GM12878 (cell line): ENCODE measurements around the gene DCBLD1. TPM values are rescaled to one million over a fixed set of nuclear protein-coding genes. Genes with fewer than 3 reads are reported as not detected.

Source experiments
- ATAC-seq: fragments of 200-7000 bp; cut with Tn5 transposase; 3 replicates; pipeline ENCODE4 v1.9.1; 2020; ENCODE audit warnings: mild to moderate bottlenecking, moderate library complexity
- BruUV-seq: library from RNA; stranded (reverse); fragments of 400-500 nt; replicated peaks from 2 replicates; lab custom pipeline; 2021; lab: Mats Ljungman, UMichigan
- CTCF ChIA-PET: fragments of 300-600 bp; sonication (Branson Sonifier 250); formaldehyde crosslinking; extraction: SDS; loops from one replicate; lab custom pipeline; 2021; ENCODE audit warnings: inconsistent platforms; lab: Yijun Ruan, JAX
- POLR2A ChIA-PET: fragments of 350-600 bp; formaldehyde crosslinking; extraction: SDS; loops from one replicate; lab custom pipeline; 2021; ENCODE audit warnings: inconsistent platforms; lab: Charles Lee
- RAD21 ChIA-PET: fragments of 300-600 bp; sonication (Branson Sonifier 250); formaldehyde crosslinking; loops from one replicate; lab custom pipeline; 2023; ENCODE audit warnings: antibody characterized with exemption; ENCODE audit not compliant: unreplicated experiment; lab: Charles Lee
- SMC1A ChIA-PET: fragments of 300-600 bp; sonication (Branson Sonifier 250); formaldehyde crosslinking; loops from one replicate; lab custom pipeline; 2023; ENCODE audit not compliant: unreplicated experiment, uncharacterized antibody; lab: Charles Lee
- DNase-seq: peaks from one replicate; pipeline ENCODE4 v3.0.0-alpha.2; 2011; ENCODE audit warnings: low read depth, low spot score
- FAIRE-seq: peaks from 3 replicates; lab custom pipeline; 2011; peaks lifted over from hg19 to GRCh38; lab: Jason Lieb, UNC
- H2AFZ ChIP-seq: 2 replicates; pipeline ENCODE4 v1.6.0; 2011; ENCODE audit warnings: low read depth, low read length, control low read depth; ENCODE audit not compliant: control insufficient read depth
- H3K27ac ChIP-seq: 2 replicates; pipeline ENCODE4 v1.5.1; 2011; ENCODE audit warnings: control low read depth; ENCODE audit not compliant: control insufficient read depth, insufficient read depth
- H3K27me3 ChIP-seq, 2 experiments: replicated peaks in 1 of 2; 2 replicates each; pipeline versions ENCODE4 v1.6.0 to v1.6.1; 2011; ENCODE audit warnings: low read length in 1 of 2; ENCODE audit not compliant: control insufficient read depth in 2 of 2, insufficient read depth in 2 of 2
- H3K36me3 ChIP-seq, 2 experiments: 2 replicates each; pipeline ENCODE4 v1.5.1; 2011; ENCODE audit warnings: low read length in 1 of 2; ENCODE audit not compliant: control insufficient read depth in 2 of 2, insufficient read depth in 2 of 2
- H3K4me1 ChIP-seq: 2 replicates; pipeline ENCODE4 v1.6.1; 2011; ENCODE audit warnings: mild to moderate bottlenecking, low read length, moderate library complexity, mixed read lengths; ENCODE audit not compliant: control insufficient read depth, insufficient read depth
- H3K4me2 ChIP-seq: 2 replicates; pipeline ENCODE4 v1.6.0; 2011; ENCODE audit warnings: control low read depth; ENCODE audit not compliant: control insufficient read depth, insufficient read depth
- H3K4me3 ChIP-seq: fragments of 200-600 bp; sonication (generic); 2 replicates; pipeline ENCODE4 v1.5.1; 2016
- H3K79me2 ChIP-seq: 2 replicates; pipeline ENCODE4 v1.6.0; 2011; ENCODE audit warnings: low read length; ENCODE audit not compliant: control insufficient read depth, insufficient read depth
- H3K9ac ChIP-seq: 2 replicates; pipeline ENCODE4 v1.8.0; 2011; ENCODE audit warnings: low read length, control low read depth, mixed read lengths; ENCODE audit not compliant: control insufficient read depth, insufficient read depth
- H3K9me3 ChIP-seq: replicated peaks from 3 replicates; pipeline ENCODE4 v1.5.1; 2011; ENCODE audit warnings: mild to moderate bottlenecking, low read length; ENCODE audit not compliant: control insufficient read depth, insufficient read depth
- H4K20me1 ChIP-seq: 2 replicates; pipeline ENCODE4 v1.6.0; 2011; ENCODE audit not compliant: control insufficient read depth, insufficient read depth
- ATF7 ChIP-seq: fragments of 450-650 bp; IDR thresholded peaks from 2 replicates; pipeline ENCODE4 v1.6.1; 2016; ENCODE audit warnings: low read depth, mild to moderate bottlenecking
- CREM ChIP-seq: IDR thresholded peaks from 2 replicates; pipeline ENCODE4 v1.6.1; 2014; ENCODE audit warnings: antibody characterized with exemption, low read depth
- ESRRA ChIP-seq: IDR thresholded peaks from 2 replicates; pipeline ENCODE4 v1.6.1; 2012; ENCODE audit warnings: mild to moderate bottlenecking, low read length, improper control_type of control experiment
- HDAC6 ChIP-seq: fragments of 200-600 bp; sonication (generic); IDR thresholded peaks from one replicate; pipeline ENCODE4 v1.8.0; 2017; ENCODE audit warnings: antibody characterized with exemption; ENCODE audit not compliant: unreplicated experiment
- KDM1A ChIP-seq: fragments of 200-600 bp; sonication (generic); IDR thresholded peaks from 2 replicates; pipeline ENCODE4 v1.6.1; 2016; ENCODE audit warnings: borderline replicate concordance
- MYC ChIP-seq: IDR thresholded peaks from 2 replicates; pipeline ENCODE4 v1.6.1; 2011; ENCODE audit warnings: mild to moderate bottlenecking, low read length, moderate library complexity, inconsistent platforms; ENCODE audit not compliant: insufficient read depth, insufficient replicate concordance, insufficient read length, severe bottlenecking
- NFIC ChIP-seq: IDR thresholded peaks from 2 replicates; pipeline ENCODE4 v1.6.1; 2012; ENCODE audit warnings: low read depth, mild to moderate bottlenecking, inconsistent platforms, low read length, moderate library complexity
- POLR2AphosphoS5 ChIP-seq: IDR thresholded peaks from 2 replicates; pipeline ENCODE4 v1.6.1; 2011; ENCODE audit warnings: mild to moderate bottlenecking, low read length, inconsistent platforms
- POU2F2 ChIP-seq: IDR thresholded peaks from 3 replicates; pipeline ENCODE4 v1.6.1; 2011; ENCODE audit warnings: low read depth, mild to moderate bottlenecking, low read length, borderline replicate concordance
- SRF ChIP-seq, 2 experiments: IDR thresholded peaks; 2 replicates each; pipeline ENCODE4 v1.6.1; 2011; ENCODE audit warnings: low read depth in 2 of 2, low read length in 2 of 2, mild to moderate bottlenecking in 1 of 2, moderate library complexity in 1 of 2
- STAT1 ChIP-seq: fragments of 450-650 bp; conservative IDR thresholded peaks from 2 replicates; pipeline ENCODE4 v1.6.1; 2014; ENCODE audit warnings: antibody characterized with exemption, mild to moderate bottlenecking
- TARDBP ChIP-seq: IDR thresholded peaks from 2 replicates; pipeline ENCODE4 v1.6.1; 2016; ENCODE audit warnings: borderline replicate concordance
- TCF7 ChIP-seq: IDR thresholded peaks from 2 replicates; pipeline ENCODE4 v1.6.1; 2014; ENCODE audit warnings: antibody characterized with exemption, borderline replicate concordance
- WRNIP1 ChIP-seq: IDR thresholded peaks from 2 replicates; pipeline ENCODE4 v1.6.1; 2011; ENCODE audit warnings: low read depth, low read length, improper control_type of control experiment, borderline replicate concordance
- YY1 ChIP-seq: IDR thresholded peaks from 2 replicates; pipeline ENCODE4 v1.6.1; 2011; ENCODE audit warnings: low read depth, mild to moderate bottlenecking, low read length
- ZNF207 ChIP-seq: fragments of 450-650 bp; IDR thresholded peaks from 2 replicates; pipeline ENCODE4 v1.6.1; 2014; ENCODE audit warnings: antibody characterized with exemption, mild to moderate bottlenecking, borderline replicate concordance
- ZZZ3 ChIP-seq: IDR thresholded peaks from 2 replicates; pipeline ENCODE4 v1.6.1; 2011; ENCODE audit warnings: low read depth; ENCODE audit not compliant: control insufficient read depth, insufficient read length
- WGBS: methylation state at CpG from one replicate; pipeline ENCODE4 v1.1.6; 2016; ENCODE audit warnings: low lambda C conversion rate; ENCODE audit not compliant: insufficient replicate concordance, insufficient coverage; ENCODE audit errors: missing lambda C conversion rate; 5-methylcytosine and 5-hydroxymethylcytosine counted together
- in situ Hi-C: fragments of 300-500 bp; cut with MboI; formaldehyde crosslinking; loops from 9 replicates; pipeline ENCODE4 v1.14.3; 2018; ENCODE audit warnings: mixed read lengths
- intact Hi-C: fragments of 100-400 bp; cut with micrococcal nuclease; formaldehyde crosslinking; loops from one replicate; pipeline ENCODE4 v1.14.2; 2022; ENCODE audit not compliant: unreplicated experiment
- polyA plus RNA-seq, 11 experiments: library from polyadenylated mRNA; depleted of rRNA in 4 of 11; unstranded in 6 of 11; stranded (reverse) in 5 of 11; fragments of >200 nt; fragmentation: Nextera tagmentation in 4 of 11; fragmentation: Illumina TruSeq in 1 of 11; extraction: Ambion mirVana in 4 of 11; extraction: Trizol in 1 of 11; gene quantifications; 1 replicate in 1 of 11; 2 replicates in 10 of 11; pipeline versions ENCODE4 v1.2.1 to v1.2.3, GENCODE V29; 2011 to 2016; ENCODE audit warnings: inconsistent platforms in 2 of 11, missing spikeins in 2 of 11, low read depth in 1 of 11
- total RNA-seq, 4 experiments: library from RNA; depleted of rRNA in 3 of 4; stranded (reverse); fragments of >200 nt in 3 of 4; fragmentation: Illumina TruSeq in 1 of 4; extraction: Trizol in 1 of 4; gene quantifications; 2 replicates each; pipeline versions ENCODE4 v1.2.1 to v1.2.3, GENCODE V29; 2013 to 2021
- TF ChIP-seq, protein P1 (sequence below): IDR thresholded peaks from 2 replicates; pipeline ENCODE4 v1.6.1; 2012; ENCODE audit warnings: improper control_type of control experiment, low read depth, low read length; ENCODE audit not compliant: insufficient replicate concordance

DCBLD1 gene
- total and polyA plus RNA-seq, 10 of the 15 experiments (the other 5 are each of a cell fraction or from before 2014, with no cell fraction given), result 0.92 to 9.2 (median 8.3) TPM

GRCh38 chr6:117489003-117489402 lies 6.5 kb downstream of the DCBLD1 start (continued):
- TF ChIP-seq, protein P1, sequence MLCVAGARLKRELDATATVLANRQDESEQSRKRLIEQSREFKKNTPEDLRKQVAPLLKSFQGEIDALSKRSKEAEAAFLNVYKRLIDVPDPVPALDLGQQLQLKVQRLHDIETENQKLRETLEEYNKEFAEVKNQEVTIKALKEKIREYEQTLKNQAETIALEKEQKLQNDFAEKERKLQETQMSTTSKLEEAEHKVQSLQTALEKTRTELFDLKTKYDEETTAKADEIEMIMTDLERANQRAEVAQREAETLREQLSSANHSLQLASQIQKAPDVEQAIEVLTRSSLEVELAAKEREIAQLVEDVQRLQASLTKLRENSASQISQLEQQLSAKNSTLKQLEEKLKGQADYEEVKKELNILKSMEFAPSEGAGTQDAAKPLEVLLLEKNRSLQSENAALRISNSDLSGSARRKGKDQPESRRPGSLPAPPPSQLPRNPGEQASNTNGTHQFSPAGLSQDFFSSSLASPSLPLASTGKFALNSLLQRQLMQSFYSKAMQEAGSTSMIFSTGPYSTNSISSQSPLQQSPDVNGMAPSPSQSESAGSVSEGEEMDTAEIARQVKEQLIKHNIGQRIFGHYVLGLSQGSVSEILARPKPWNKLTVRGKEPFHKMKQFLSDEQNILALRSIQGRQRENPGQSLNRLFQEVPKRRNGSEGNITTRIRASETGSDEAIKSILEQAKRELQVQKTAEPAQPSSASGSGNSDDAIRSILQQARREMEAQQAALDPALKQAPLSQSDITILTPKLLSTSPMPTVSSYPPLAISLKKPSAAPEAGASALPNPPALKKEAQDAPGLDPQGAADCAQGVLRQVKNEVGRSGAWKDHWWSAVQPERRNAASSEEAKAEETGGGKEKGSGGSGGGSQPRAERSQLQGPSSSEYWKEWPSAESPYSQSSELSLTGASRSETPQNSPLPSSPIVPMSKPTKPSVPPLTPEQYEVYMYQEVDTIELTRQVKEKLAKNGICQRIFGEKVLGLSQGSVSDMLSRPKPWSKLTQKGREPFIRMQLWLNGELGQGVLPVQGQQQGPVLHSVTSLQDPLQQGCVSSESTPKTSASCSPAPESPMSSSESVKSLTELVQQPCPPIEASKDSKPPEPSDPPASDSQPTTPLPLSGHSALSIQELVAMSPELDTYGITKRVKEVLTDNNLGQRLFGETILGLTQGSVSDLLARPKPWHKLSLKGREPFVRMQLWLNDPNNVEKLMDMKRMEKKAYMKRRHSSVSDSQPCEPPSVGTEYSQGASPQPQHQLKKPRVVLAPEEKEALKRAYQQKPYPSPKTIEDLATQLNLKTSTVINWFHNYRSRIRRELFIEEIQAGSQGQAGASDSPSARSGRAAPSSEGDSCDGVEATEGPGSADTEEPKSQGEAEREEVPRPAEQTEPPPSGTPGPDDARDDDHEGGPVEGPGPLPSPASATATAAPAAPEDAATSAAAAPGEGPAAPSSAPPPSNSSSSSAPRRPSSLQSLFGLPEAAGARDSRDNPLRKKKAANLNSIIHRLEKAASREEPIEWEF, result no peak
- no peak for TF ChIP-seq SRF (IDR thresholded peaks at IDR 0.05; ENCODE audit: low read depth in 2 of 2, low read length in 2 of 2)
- no peak for TF ChIP-seq KDM1A
- no peak for TF ChIP-seq ATF7
- TF ChIP-seq STAT1, result no peak
- TF ChIP-seq TCF7, result no peak
- no peak for TF ChIP-seq WRNIP1
- no peak for TF ChIP-seq TARDBP
- TF ChIP-seq, all 136 proteins: peak for 0

DNA sequence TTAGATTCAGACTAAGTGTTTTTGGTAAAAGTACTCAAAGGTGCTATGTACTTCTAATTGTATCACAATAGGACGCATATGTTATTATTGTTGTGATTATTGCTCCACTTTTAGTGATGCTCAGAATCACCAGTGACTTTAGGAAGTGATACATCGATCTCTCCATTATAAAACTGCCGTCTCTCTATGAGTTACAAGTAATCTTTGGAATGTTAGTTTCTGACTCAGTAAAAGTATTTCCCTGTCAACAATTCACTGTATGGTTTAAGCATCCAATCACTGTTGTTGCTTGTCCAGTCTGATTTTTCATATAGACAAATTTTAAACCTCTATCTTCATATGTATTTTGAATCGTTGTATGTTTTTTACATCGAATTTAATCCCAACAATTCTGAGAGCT lies 9.4 kb downstream of the DCBLD1 start:
- intact Hi-C loops, result no loop called here
- H3K27me3 ChIP-seq, result no peaks in the 10 kb centered on the region
- RAD21 ChIA-PET, result interaction anchor here (3.1 kb wide), 1 partner anchor 10 kb away, joined by 14 read pairs; the partner anchor contains the start of gene DCBLD1
- in situ Hi-C loops, result no loop called here
- no peak overlapping the region for H3K4me3 ChIP-seq
- no peaks in the 10 kb centered on the region for H3K36me3 ChIP-seq
- H3K79me2 ChIP-seq, result no peaks in the 10 kb centered on the region; the same call in none of the 2 replicates
- POLR2A ChIA-PET, result interaction anchor here (1.1 kb wide), 1 partner anchor 9 kb away, joined by 3 read pairs; the partner anchor contains the start of gene DCBLD1
- H2AFZ ChIP-seq, result no peak overlapping the region
- BruUV-seq, result no TSS peak
- peaks cover 4% of the 10 kb centered on the region for H3K4me1 ChIP-seq
- H3K9me3 ChIP-seq, result peaks cover 2% of the 10 kb centered on the region; the same call in 2 of the 3 replicates
- no peak for FAIRE-seq
- no peaks in the 10 kb centered on the region for H4K20me1 ChIP-seq
- WGBS, result 91% methylated on average over 5 of the region's 5 CpGs
- no peak for ATAC-seq
- DNase-seq, result no peak
- H3K4me2 ChIP-seq, result no peak overlapping the region
- SMC1A ChIA-PET, result interaction anchor here (1.2 to 6.9 kb wide), 3 partner anchors 7 to 42 kb away, joined by 4 to 76 read pairs (median 20); no protein-coding TSS in a partner anchor
- H3K27ac ChIP-seq, result no peak overlapping the region
- H3K9ac ChIP-seq, result no peak overlapping the region
- CTCF ChIA-PET, result interaction anchor here (2.0 kb wide), 1 partner anchor 14 kb away, joined by 8 read pairs; no protein-coding TSS in a partner anchor
- no peak for TF ChIP-seq POU2F2
- no peak for TF ChIP-seq ZZZ3
- TF ChIP-seq ESRRA, result no peak
- no peak for TF ChIP-seq CREM
- no peak for TF ChIP-seq TCF7
- no peak for TF ChIP-seq POLR2AphosphoS5
- TF ChIP-seq MYC, result no peak
- TF ChIP-seq HDAC6, result no peak
- no peak for TF ChIP-seq ZNF207
- TF ChIP-seq YY1, result no peak
- no peak for TF ChIP-seq NFIC
